Measurements from ENCODE around the gene SDF2L1. TPM values are rescaled to one million over a fixed set of nuclear protein-coding genes. Genes with fewer than 3 reads are reported as not detected.
"Not testable (repeated sequence)": the region's sequence is repeated elsewhere in the genome, so short reads cannot be mapped to it uniquely, and the experiment has no call there.

The SDF2L1 gene
- polyA plus RNA-seq, 3 donors from 2014 or later = 119 to 227 (median 178) TPM

DNA sequence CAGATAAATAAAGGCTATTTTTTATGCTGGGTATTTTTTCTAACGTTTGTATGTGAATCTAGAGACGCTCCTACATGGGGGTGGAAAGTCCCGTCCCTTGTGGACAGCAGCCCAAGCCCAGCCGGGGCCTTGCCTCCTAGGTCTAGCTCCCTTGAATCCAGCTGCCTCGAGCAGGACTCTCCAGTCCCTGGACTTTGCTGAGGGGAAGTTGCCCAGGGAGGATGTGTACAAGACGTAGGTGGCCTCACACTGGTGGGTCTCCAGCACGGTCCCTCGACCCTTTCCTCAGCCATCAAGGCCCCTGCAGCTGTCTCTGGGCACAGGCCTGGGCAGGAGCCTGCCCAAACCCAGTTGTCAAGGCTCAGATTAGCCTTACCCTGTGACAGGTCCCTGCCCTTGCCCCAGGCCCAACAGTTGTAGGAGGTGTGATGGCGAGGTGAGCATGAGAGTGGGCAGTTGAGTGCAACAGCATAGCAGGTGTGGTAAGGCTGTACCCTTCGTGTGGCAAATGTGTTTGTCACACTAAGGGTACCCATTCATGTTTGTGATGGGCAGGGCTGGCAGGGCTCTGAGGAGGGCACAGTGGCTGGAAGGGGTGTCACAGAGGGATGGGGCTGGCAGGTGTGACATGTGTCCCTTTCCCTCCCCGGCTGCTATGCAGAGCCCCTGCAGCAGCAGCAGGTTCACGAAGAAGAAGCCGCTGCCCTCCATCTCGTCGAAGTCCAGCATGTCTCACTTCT, 6.2 kb upstream of the SDF2L1 start:
- peaks cover 0 to 4% (median 0%) of the 10 kb centered on the region in 3 donors for H3K27me3 Mint-ChIP-seq (ENCODE audit: low read depth in 3 of 3)
- H3K36me3 Mint-ChIP-seq = no peaks in the 10 kb centered on the region
- H3K27ac Mint-ChIP-seq = no peak overlapping the region
- peaks cover 0 to 2% (median 0%) of the 10 kb centered on the region in 6 donors for H3K9me3 Mint-ChIP-seq
- peaks cover under 1 to 6% of the 10 kb centered on the region in 2 donors for H3K4me1 Mint-ChIP-seq
- no peak overlapping the region for H3K4me3 Mint-ChIP-seq
- no peak for DNase-seq

DNA sequence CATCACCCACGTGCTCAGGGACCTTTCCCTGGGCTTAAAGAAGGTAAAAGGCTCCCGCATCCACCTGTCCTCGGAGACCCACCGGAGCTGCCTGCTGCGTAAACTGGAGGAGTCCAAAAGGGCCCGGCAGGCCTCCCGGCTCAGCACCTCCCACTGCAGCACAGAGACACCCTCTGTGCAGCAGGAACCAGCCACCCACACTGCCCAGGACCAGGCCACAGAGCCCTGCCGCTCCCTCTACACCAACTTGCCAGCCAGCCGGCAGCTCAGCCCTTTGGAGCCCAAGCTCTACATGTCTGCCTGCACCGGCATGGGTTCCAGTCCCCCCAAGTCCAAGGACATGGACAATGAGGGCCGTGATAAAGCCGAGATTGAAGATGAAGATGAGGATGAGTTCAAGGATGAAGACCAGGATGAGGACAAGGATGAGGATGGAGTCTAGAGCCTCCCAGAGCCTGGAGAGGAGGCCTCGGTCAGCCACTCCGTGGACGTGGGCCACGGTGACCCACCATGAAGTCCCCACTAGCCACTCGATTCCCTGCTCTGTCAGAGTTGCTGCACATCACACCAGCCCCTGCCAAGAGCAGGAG, 5.4 kb upstream of the SDF2L1 start:
- no peak overlapping the region for H3K27ac Mint-ChIP-seq
- H3K4me1 Mint-ChIP-seq = peaks cover 8 to 12% of the 10 kb centered on the region in 2 donors
- H3K9me3 Mint-ChIP-seq = peaks cover 0 to 2% (median 0%) of the 10 kb centered on the region in 6 donors
- H3K36me3 Mint-ChIP-seq = no peaks in the 10 kb centered on the region
- DNase-seq = no peak
- H3K4me3 Mint-ChIP-seq = no peak overlapping the region
- H3K27me3 Mint-ChIP-seq (ENCODE audit: low read depth in 3 of 3) = peaks cover 0 to 6% (median 0%) of the 10 kb centered on the region in 3 donors

DNA sequence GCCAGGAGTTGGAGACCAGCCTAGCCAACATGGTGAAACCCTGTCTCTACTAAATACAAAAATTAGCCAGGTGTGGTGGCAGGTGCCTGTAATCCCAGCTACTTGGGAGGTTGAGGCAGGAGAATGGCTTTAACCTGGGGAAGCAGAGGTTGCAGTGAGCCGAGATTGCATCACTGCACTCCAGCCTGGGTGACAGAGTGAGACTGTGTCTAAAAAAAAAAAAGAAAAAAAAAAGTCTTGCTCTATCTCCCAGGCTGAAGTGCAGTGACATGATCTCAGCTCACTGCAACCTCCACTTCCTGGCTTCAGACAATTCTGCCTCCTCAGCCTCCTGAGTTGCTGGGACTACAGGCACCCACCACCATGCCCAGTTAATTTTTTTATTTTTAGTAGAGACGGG, 4.7 kb upstream of the SDF2L1 start:
- H3K4me1 Mint-ChIP-seq = peaks cover 12 to 16% of the 10 kb centered on the region in 2 donors
- not testable (repeated sequence) for H3K36me3 Mint-ChIP-seq; H3K27ac Mint-ChIP-seq; H3K9me3 Mint-ChIP-seq; DNase-seq; H3K27me3 Mint-ChIP-seq (ENCODE audit: low read depth in 3 of 3); H3K4me3 Mint-ChIP-seq

DNA sequence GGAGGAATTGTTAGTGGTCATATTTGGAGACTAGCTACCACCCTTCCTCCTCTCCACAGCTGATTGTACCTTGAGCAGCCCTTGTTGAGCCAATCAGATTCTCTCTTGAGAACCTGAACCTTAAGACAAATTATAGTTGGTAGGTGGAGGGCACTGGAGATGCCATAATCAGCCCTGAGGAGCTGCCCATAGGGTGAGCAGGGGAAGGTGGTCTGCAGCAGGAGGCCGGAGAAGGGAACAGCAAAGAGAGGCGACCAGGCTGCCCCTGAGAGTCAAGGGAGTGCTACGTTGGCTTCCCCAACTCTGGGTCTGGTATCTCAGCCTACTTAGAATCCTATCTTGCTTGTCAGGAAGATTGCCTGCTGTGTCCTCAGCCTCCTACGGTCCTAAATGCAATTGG, 2.7 kb upstream of the SDF2L1 start:
- Mint-ChIP-seq H3K4me1 (peaks cover 23 to 29% of the 10 kb centered on the region in 2 donors), H3K9me3 (no peaks in the 10 kb centered on the region), H3K27ac (no peak overlapping the region), H3K4me3 (no peak overlapping the region), H3K27me3 (ENCODE audit: low read depth in 3 of 3) (peaks cover 0 to 6% (median 6%) of the 10 kb centered on the region in 3 donors), H3K36me3 (peaks cover 0 to 8% (median 6%) of the 10 kb centered on the region in 3 donors)
- DNase-seq = no peak

DNA sequence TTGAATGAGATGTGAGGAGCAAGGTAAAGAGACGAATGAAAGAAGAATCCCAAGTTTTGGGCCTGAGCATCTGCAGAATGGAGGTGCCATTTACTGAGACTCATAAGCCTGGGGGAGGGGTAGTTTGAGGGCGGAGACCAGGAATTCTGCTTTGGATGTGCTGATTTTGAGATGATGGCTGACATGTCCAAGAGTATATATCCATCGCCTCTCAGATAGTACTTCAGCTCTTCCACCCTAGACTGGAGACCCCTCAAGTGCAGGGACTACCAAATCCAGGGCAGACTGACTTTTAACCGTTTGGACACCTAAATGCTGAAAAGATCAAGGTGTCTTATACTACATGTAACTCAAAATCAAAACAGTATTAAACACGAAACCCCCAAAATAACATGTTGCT, 1.3 kb upstream of the SDF2L1 start:
- Mint-ChIP-seq H3K36me3 (peaks cover 0 to 8% (median 6%) of the 10 kb centered on the region in 3 donors), H3K4me3 (peak overlapping the region in 4 of 5 donors; percentile 79 to 96 (median 91)), H3K4me1 (peaks cover 23 to 29% of the 10 kb centered on the region in 2 donors), H3K9me3 (no peaks in the 10 kb centered on the region), H3K27me3 (ENCODE audit: low read depth in 3 of 3) (peaks cover 0 to 7% (median 6%) of the 10 kb centered on the region in 3 donors), H3K27ac (peak overlapping the region in 4 of 6 donors; percentile 86 to 96 (median 92))
- no peak for DNase-seq

DNA sequence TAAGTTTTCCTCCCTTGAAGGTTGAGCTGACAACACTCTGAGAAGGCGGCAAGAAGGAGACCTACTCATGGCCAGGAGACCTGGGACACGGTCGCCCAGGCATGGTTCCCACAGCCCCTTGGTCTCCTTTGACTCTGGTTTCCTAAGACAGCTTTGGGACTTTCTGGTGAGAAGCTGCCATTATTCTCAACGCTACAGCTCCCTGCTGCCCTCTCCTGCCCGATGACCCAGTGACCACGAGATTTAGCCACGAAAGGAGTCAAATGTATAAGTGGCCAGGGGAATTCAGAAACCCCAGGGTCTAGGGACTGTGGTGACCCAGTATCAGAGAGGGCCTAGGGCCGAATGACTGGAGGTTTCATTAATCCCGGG, 699 bp upstream of the SDF2L1 start:
- no peak for DNase-seq
- H3K27ac Mint-ChIP-seq = peak overlapping the region; percentile 86 to 96 (median 92)
- peaks cover 0 to 10% (median 7%) of the 10 kb centered on the region in 3 donors for H3K36me3 Mint-ChIP-seq
- no peaks in the 10 kb centered on the region for H3K9me3 Mint-ChIP-seq
- peak overlapping the region; percentile 79 to 96 (median 87) for H3K4me3 Mint-ChIP-seq
- peaks cover 24 to 32% of the 10 kb centered on the region in 2 donors for H3K4me1 Mint-ChIP-seq
- H3K27me3 Mint-ChIP-seq (ENCODE audit: low read depth in 3 of 3) = peaks cover 0 to 8% (median 6%) of the 10 kb centered on the region in 3 donors

DNA sequence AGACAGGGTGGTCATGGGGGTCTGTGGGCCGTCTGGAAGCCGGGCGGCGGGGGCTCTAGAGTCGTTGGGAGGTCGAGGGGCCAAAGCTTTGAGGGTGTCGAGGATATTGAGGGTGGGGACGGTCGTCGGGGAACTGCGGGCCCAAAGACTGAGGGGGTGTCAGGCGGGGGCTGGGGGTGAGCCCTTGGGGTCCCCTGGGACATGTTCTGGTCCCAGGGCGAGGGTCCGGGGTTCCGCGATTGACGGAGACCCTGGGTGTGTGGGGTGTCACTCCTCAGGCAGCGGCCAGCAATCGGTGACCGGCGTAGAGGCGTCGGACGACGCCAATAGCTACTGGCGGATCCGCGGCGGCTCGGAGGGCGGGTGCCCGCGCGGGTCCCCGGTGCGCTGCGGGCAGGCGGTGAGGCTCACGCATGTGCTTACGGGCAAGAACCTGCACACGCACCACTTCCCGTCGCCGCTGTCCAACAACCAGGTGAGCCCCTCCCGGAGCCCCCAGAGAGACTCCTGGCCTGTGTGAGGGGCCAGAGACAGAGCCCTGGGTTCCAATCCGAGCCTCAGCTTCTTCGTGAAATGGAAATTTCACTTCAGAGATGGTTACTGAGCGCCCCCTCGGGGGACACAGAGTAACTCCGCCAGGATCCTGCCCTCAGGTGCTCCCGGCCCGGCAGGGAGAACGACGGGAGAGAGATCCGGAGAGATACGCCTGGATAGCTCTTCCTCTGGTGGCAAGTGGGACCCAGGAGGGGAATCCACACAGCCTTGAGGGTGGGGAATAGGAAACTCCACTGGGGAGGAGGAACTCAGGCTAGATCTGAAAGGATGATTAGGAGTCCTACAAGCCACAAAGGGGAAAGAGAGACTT, 714 bp downstream of the SDF2L1 start:
- H3K9me3 Mint-ChIP-seq = no peaks in the 10 kb centered on the region
- H3K27ac Mint-ChIP-seq = peak overlapping the region; percentile 77 to 92 (median 88)
- H3K4me3 Mint-ChIP-seq = peak overlapping the region; percentile 79 to 96 (median 87)
- peaks cover 6 to 16% (median 12%) of the 10 kb centered on the region in 3 donors for H3K36me3 Mint-ChIP-seq
- H3K27me3 Mint-ChIP-seq (ENCODE audit: low read depth in 3 of 3) = peaks cover 2 to 10% (median 6%) of the 10 kb centered on the region in 3 donors
- DNase-seq = peak; percentile 49 to 51 (median 51)
- H3K4me1 Mint-ChIP-seq = peaks cover 29 to 38% of the 10 kb centered on the region in 2 donors

DNA sequence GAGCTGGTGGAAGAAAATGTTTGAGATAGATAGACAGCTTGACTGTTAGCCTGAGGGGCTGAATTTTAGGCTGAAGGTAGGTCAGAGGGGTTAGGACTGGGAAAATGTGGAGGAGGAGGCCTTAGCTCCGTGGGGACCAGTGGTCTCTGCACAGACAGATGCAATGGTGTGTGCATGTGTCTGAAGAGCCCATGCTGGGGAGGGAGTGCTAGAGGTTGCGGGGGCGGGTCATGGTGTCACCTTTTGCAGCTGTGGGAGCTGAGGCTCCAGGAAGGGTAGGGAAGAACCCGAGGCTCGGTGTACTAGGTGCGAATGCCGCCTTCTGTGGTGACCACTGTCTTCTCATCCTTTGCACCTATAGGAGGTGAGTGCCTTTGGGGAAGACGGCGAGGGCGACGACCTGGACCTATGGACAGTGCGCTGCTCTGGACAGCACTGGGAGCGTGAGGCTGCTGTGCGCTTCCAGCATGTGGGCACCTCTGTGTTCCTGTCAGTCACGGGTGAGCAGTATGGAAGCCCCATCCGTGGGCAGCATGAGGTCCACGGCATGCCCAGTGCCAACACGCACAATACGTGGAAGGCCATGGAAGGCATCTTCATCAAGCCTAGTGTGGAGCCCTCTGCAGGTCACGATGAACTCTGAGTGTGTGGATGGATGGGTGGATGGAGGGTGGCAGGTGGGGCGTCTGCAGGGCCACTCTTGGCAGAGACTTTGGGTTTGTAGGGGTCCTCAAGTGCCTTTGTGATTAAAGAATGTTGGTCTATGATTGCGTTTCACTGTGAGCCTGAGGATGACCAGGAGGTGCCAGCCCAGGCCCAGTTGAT, 1.6 kb downstream of the SDF2L1 start:
- Mint-ChIP-seq H3K27me3 (ENCODE audit: low read depth in 3 of 3) (peaks cover 2 to 10% (median 6%) of the 10 kb centered on the region in 3 donors), H3K4me3 (peak overlapping the region; percentile 79 to 96 (median 87)), H3K27ac (peak overlapping the region in 5 of 6 donors; percentile 54 to 92 (median 60)), H3K9me3 (no peaks in the 10 kb centered on the region), H3K36me3 (peaks cover 6 to 16% (median 12%) of the 10 kb centered on the region in 3 donors), H3K4me1 (peaks cover 29 to 38% of the 10 kb centered on the region in 2 donors)
- no peak for DNase-seq

DNA sequence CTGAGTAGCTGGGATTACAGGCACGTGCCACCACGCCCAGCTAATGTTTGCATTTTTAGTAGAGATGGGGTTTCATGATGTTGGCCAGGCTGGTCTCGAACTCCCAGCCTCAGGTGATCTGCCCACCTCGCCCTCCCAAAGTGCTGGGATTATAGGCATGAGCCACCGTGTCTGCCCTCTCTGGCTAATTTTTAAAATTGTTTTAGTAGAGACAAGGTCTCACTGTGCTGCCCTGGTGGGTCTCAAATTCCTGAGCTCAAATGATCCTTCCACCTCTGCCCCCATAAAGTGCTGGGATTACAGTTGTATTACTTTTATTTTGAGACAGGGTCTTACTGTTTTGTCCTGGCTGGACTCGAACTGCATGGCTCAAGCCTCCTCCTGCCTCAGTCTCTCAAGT, 3.4 kb downstream of the SDF2L1 start:
- DNase-seq; H3K9me3 Mint-ChIP-seq; H3K4me3 Mint-ChIP-seq; H3K27me3 Mint-ChIP-seq (ENCODE audit: low read depth in 3 of 3); H3K27ac Mint-ChIP-seq: not testable (repeated sequence)
- peaks cover 29 to 43% of the 10 kb centered on the region in 2 donors for H3K4me1 Mint-ChIP-seq
- H3K36me3 Mint-ChIP-seq = peaks cover 9 to 16% (median 12%) of the 10 kb centered on the region in 3 donors

DNA sequence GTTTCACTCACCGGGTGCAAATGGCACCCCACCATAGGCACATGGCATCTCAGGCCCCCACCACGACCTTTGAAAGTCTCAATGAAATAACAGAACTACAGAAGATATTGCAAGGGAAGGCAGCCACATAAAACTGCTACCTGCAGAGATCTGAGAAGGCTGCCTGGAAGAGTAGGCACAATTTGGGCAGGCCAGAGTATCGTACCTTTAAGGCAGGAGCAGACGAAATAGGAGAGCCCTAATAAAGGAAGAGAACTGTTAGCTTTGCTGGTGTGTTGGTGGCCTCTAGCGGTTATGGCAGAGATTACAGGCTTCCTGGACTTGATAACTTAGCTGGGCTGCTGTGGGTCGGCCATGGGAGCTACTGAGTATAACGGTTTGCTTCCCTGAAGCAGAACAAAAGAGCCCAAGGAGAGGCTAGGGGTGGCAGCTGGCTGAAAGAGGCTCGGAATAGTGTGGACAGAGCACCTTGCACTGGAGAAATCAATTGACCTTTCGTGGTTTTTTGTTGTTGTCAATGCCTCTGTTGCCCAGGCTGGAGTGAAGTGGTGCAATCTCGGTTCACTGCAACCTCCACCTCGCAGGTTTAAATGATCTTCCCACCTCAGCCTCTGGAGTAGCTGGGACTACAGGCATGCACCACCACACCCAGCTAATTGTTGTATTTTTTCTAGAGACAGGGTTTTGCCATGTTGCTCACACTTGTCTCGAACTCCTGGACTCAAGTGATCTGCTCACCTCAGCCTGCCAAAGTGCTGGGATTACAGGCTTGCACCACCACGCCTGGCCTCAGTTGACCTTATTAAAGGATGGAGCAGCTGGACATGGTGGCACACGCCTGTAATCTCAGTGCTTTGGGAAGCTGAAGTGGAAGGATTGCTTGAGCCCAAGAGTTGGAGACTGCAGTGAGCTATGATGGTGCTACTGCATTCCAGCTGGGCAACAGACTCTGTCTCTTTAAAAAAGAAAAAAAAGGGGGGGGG, 4.8 kb downstream of the SDF2L1 start:
- Mint-ChIP-seq H3K4me3 (no peak overlapping the region), H3K27ac (peak overlapping the region in 1 of 6 donors; percentile 34), H3K36me3 (peaks cover 9 to 16% (median 12%) of the 10 kb centered on the region in 3 donors), H3K27me3 (ENCODE audit: low read depth in 3 of 3) (peaks cover 2 to 9% (median 6%) of the 10 kb centered on the region in 3 donors), H3K4me1 (peaks cover 30 to 43% of the 10 kb centered on the region in 2 donors), H3K9me3 (no peaks in the 10 kb centered on the region)
- DNase-seq = peak; percentile 74 to 80 (median 76)

DNA sequence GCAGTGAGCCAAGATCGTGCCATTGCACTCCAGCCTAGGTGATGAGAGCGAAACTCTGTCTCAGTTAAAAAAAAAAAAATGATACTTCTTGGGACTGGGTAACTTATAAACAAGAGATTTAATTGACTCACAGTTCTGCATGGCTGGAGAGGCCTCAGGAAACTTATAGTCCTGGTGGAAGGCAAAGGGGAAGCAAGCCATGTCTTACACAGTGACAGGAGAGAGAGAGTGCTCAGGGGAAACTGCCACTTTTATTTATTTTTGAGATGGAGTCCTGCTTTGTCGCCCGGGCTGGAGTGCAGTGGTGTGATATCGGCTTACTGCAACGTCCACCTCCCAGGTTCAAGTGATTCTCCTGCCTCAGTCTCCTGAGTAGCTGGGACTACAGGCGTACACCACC, 8.2 kb downstream of the SDF2L1 start:
- peaks cover 7 to 9% (median 8%) of the 10 kb centered on the region in 3 donors for H3K36me3 Mint-ChIP-seq
- peaks cover 2 to 4% (median 3%) of the 10 kb centered on the region in 3 donors for H3K27me3 Mint-ChIP-seq (ENCODE audit: low read depth in 3 of 3)
- no peak for DNase-seq
- H3K27ac Mint-ChIP-seq = no peak overlapping the region
- H3K4me3 Mint-ChIP-seq = peak overlapping the region in 2 of 5 donors; percentile 32 to 83
- H3K9me3 Mint-ChIP-seq = no peaks in the 10 kb centered on the region
- peaks cover 19 to 30% of the 10 kb centered on the region in 2 donors for H3K4me1 Mint-ChIP-seq

Data from immature natural killer cell (primary cell).